GM12878 (cell line): ENCODE results near the gene LCP1. TPM values are rescaled to one million over a fixed set of nuclear protein-coding genes. Genes with fewer than 3 reads are reported as not detected.

Experiments used
- ATAC-seq: fragments of 200-7000 bp; cut with Tn5 transposase; 3 replicates; pipeline ENCODE4 v1.9.1; 2020; ENCODE audit warnings: mild to moderate bottlenecking, moderate library complexity
- BruUV-seq: library from RNA; stranded (reverse); fragments of 400-500 nt; replicated peaks from 2 replicates; lab custom pipeline; 2021; lab: Mats Ljungman, UMichigan
- CTCF ChIA-PET: fragments of 300-600 bp; sonication (Branson Sonifier 250); formaldehyde crosslinking; extraction: SDS; loops from one replicate; lab custom pipeline; 2021; ENCODE audit warnings: inconsistent platforms; lab: Yijun Ruan, JAX
- POLR2A ChIA-PET: fragments of 350-600 bp; formaldehyde crosslinking; extraction: SDS; loops from one replicate; lab custom pipeline; 2021; ENCODE audit warnings: inconsistent platforms; lab: Charles Lee
- RAD21 ChIA-PET: fragments of 300-600 bp; sonication (Branson Sonifier 250); formaldehyde crosslinking; loops from one replicate; lab custom pipeline; 2023; ENCODE audit warnings: antibody characterized with exemption; ENCODE audit not compliant: unreplicated experiment; lab: Charles Lee
- SMC1A ChIA-PET: fragments of 300-600 bp; sonication (Branson Sonifier 250); formaldehyde crosslinking; loops from one replicate; lab custom pipeline; 2023; ENCODE audit not compliant: unreplicated experiment, uncharacterized antibody; lab: Charles Lee
- DNase-seq: peaks from one replicate; pipeline ENCODE4 v3.0.0-alpha.2; 2011; ENCODE audit warnings: low read depth, low spot score
- FAIRE-seq: peaks from 3 replicates; lab custom pipeline; 2011; peaks lifted over from hg19 to GRCh38; lab: Jason Lieb, UNC
- H2AFZ ChIP-seq: 2 replicates; pipeline ENCODE4 v1.6.0; 2011; ENCODE audit warnings: low read depth, low read length, control low read depth; ENCODE audit not compliant: control insufficient read depth
- H3K27ac ChIP-seq: 2 replicates; pipeline ENCODE4 v1.5.1; 2011; ENCODE audit warnings: control low read depth; ENCODE audit not compliant: control insufficient read depth, insufficient read depth
- H3K27me3 ChIP-seq, 2 experiments: replicated peaks in 1 of 2; 2 replicates each; pipeline versions ENCODE4 v1.6.0 to v1.6.1; 2011; ENCODE audit warnings: low read length in 1 of 2; ENCODE audit not compliant: control insufficient read depth in 2 of 2, insufficient read depth in 2 of 2
- H3K36me3 ChIP-seq, 2 experiments: 2 replicates each; pipeline ENCODE4 v1.5.1; 2011; ENCODE audit warnings: low read length in 1 of 2; ENCODE audit not compliant: control insufficient read depth in 2 of 2, insufficient read depth in 2 of 2
- H3K4me1 ChIP-seq: 2 replicates; pipeline ENCODE4 v1.6.1; 2011; ENCODE audit warnings: mild to moderate bottlenecking, low read length, moderate library complexity, mixed read lengths; ENCODE audit not compliant: control insufficient read depth, insufficient read depth
- H3K4me2 ChIP-seq: 2 replicates; pipeline ENCODE4 v1.6.0; 2011; ENCODE audit warnings: control low read depth; ENCODE audit not compliant: control insufficient read depth, insufficient read depth
- H3K4me3 ChIP-seq: fragments of 200-600 bp; sonication (generic); 2 replicates; pipeline ENCODE4 v1.5.1; 2016
- H3K79me2 ChIP-seq: 2 replicates; pipeline ENCODE4 v1.6.0; 2011; ENCODE audit warnings: low read length; ENCODE audit not compliant: control insufficient read depth, insufficient read depth
- H3K9ac ChIP-seq: 2 replicates; pipeline ENCODE4 v1.8.0; 2011; ENCODE audit warnings: low read length, control low read depth, mixed read lengths; ENCODE audit not compliant: control insufficient read depth, insufficient read depth
- H3K9me3 ChIP-seq: replicated peaks from 3 replicates; pipeline ENCODE4 v1.5.1; 2011; ENCODE audit warnings: mild to moderate bottlenecking, low read length; ENCODE audit not compliant: control insufficient read depth, insufficient read depth
- H4K20me1 ChIP-seq: 2 replicates; pipeline ENCODE4 v1.6.0; 2011; ENCODE audit not compliant: control insufficient read depth, insufficient read depth
- BACH1 ChIP-seq: fragments of 450-650 bp; IDR thresholded peaks from 2 replicates; pipeline ENCODE4 v1.6.1; 2017; ENCODE audit warnings: mild to moderate bottlenecking, borderline replicate concordance
- BHLHE40 ChIP-seq, 2 experiments: fragments of 450-650 bp in 1 of 2; IDR thresholded peaks; 2 replicates each; pipeline ENCODE4 v1.6.1; 2011 to 2017; ENCODE audit warnings: low read depth in 2 of 2, borderline replicate concordance in 1 of 2, improper control_type of control experiment in 1 of 2, low read length in 1 of 2, mild to moderate bottlenecking in 1 of 2
- EED ChIP-seq: sonication (generic); IDR thresholded peaks from 2 replicates; pipeline ENCODE4 v1.6.1; 2016; ENCODE audit warnings: antibody characterized with exemption, low read depth
- EGR1 ChIP-seq, 2 experiments: IDR thresholded peaks; 1 replicate in 1 of 2; 2 replicates in 1 of 2; pipeline ENCODE4 v1.6.1; 2011 to 2012; ENCODE audit warnings: low read depth in 2 of 2, low read length in 2 of 2, borderline replicate concordance in 1 of 2, mild to moderate bottlenecking in 1 of 2, moderate library complexity in 1 of 2
- JUND ChIP-seq: IDR thresholded peaks from 2 replicates; pipeline ENCODE4 v1.6.1; 2012; ENCODE audit warnings: low read depth, mild to moderate bottlenecking, low read length, improper control_type of control experiment, moderate library complexity
- MXI1 ChIP-seq: fragments of 150-350 bp; IDR thresholded peaks from 2 replicates; pipeline ENCODE4 v1.6.1; 2011; ENCODE audit warnings: low read depth, mild to moderate bottlenecking, inconsistent platforms, low read length, improper control_type of control experiment
- NRF1 ChIP-seq: conservative IDR thresholded peaks from 2 replicates; pipeline ENCODE4 v1.6.1; 2011; ENCODE audit warnings: mild to moderate bottlenecking, low read depth, low read length, improper control_type of control experiment
- PAX5 ChIP-seq: IDR thresholded peaks from 2 replicates; pipeline ENCODE4 v1.6.1; 2011; ENCODE audit warnings: low read depth, low read length, borderline replicate concordance
- POLR2A ChIP-seq: IDR thresholded peaks from 2 replicates; pipeline ENCODE4 v1.6.1; 2011; ENCODE audit warnings: low read depth, mild to moderate bottlenecking, low read length
- POU2F2 ChIP-seq: IDR thresholded peaks from 3 replicates; pipeline ENCODE4 v1.6.1; 2011; ENCODE audit warnings: low read depth, mild to moderate bottlenecking, low read length, borderline replicate concordance
- RELA ChIP-seq: fragments of 450-650 bp; IDR thresholded peaks from 2 replicates; pipeline ENCODE4 v1.8.0; 2014; ENCODE audit warnings: borderline replicate concordance; ENCODE audit not compliant: partially characterized antibody
- RUNX3 ChIP-seq: IDR thresholded peaks from 2 replicates; pipeline ENCODE4 v1.6.1; 2012; ENCODE audit warnings: low read length, inconsistent platforms
- SRF ChIP-seq, 2 experiments: IDR thresholded peaks; 2 replicates each; pipeline ENCODE4 v1.6.1; 2011; ENCODE audit warnings: low read depth in 2 of 2, low read length in 2 of 2, mild to moderate bottlenecking in 1 of 2, moderate library complexity in 1 of 2
- ZNF687 ChIP-seq: fragments of 450-650 bp; IDR thresholded peaks from 2 replicates; pipeline ENCODE4 v1.6.1; 2017; ENCODE audit warnings: mild to moderate bottlenecking, moderate library complexity
- WGBS: methylation state at CpG from one replicate; pipeline ENCODE4 v1.1.6; 2016; ENCODE audit warnings: low lambda C conversion rate; ENCODE audit not compliant: insufficient replicate concordance, insufficient coverage; ENCODE audit errors: missing lambda C conversion rate; 5-methylcytosine and 5-hydroxymethylcytosine counted together
- in situ Hi-C: fragments of 300-500 bp; cut with MboI; formaldehyde crosslinking; loops from 9 replicates; pipeline ENCODE4 v1.14.3; 2018; ENCODE audit warnings: mixed read lengths
- intact Hi-C: fragments of 100-400 bp; cut with micrococcal nuclease; formaldehyde crosslinking; loops from one replicate; pipeline ENCODE4 v1.14.2; 2022; ENCODE audit not compliant: unreplicated experiment
- polyA plus RNA-seq, 11 experiments: library from polyadenylated mRNA; depleted of rRNA in 4 of 11; unstranded in 6 of 11; stranded (reverse) in 5 of 11; fragments of >200 nt; fragmentation: Nextera tagmentation in 4 of 11; fragmentation: Illumina TruSeq in 1 of 11; extraction: Ambion mirVana in 4 of 11; extraction: Trizol in 1 of 11; gene quantifications; 1 replicate in 1 of 11; 2 replicates in 10 of 11; pipeline versions ENCODE4 v1.2.1 to v1.2.3, GENCODE V29; 2011 to 2016; ENCODE audit warnings: inconsistent platforms in 2 of 11, missing spikeins in 2 of 11, low read depth in 1 of 11
- total RNA-seq, 4 experiments: library from RNA; depleted of rRNA in 3 of 4; stranded (reverse); fragments of >200 nt in 3 of 4; fragmentation: Illumina TruSeq in 1 of 4; extraction: Trizol in 1 of 4; gene quantifications; 2 replicates each; pipeline versions ENCODE4 v1.2.1 to v1.2.3, GENCODE V29; 2013 to 2021

LCP1 gene
- total and polyA plus RNA-seq, 10 of the 15 experiments (the other 5 are each of a cell fraction or from before 2014, with no cell fraction given): 775 to 2,201 (median 1,556) TPM

- no TSS peak for BruUV-seq
- ChIA-PET SMC1A (interaction anchor here (0.8 to 1.4 kb wide), 2 partner anchors 17 to 67 kb away, joined by 3 read pairs; no protein-coding TSS in a partner anchor), RAD21 (no interaction called here), POLR2A (interaction anchor here (1.3 kb wide), 1 partner anchor 12 kb away, joined by 3 read pairs; no protein-coding TSS in a partner anchor), CTCF (interaction anchor here (1.5 kb wide), 1 partner anchor 12 kb away, joined by 4 read pairs; no protein-coding TSS in a partner anchor)
- peak; percentile 18 for FAIRE-seq
- H3K9me3 ChIP-seq: no peaks in the 10 kb centered on the region; the same call in 1 of the 3 replicates
- DNase-seq: no peak
- H3K79me2 ChIP-seq: no peaks in the 10 kb centered on the region
- intact Hi-C loops (no loop called here), in situ Hi-C loops (no loop called here)
- peak within 1 kb of the TSS; percentile 100 for H3K4me2 ChIP-seq
- H3K4me1 ChIP-seq: peaks cover 4% of the 10 kb centered on the region; the same call in 1 of the 2 replicates
- peak; percentile 98 for ATAC-seq
- no peaks in the 10 kb centered on the region for H4K20me1 ChIP-seq
- H2AFZ ChIP-seq: peak within 1 kb of the TSS; percentile 99
- no peak within 1 kb of the TSS for H3K27ac ChIP-seq
- WGBS: under 1% methylated on average over 53 of the region's 53 CpGs
- H3K4me3 ChIP-seq: peak within 1 kb of the TSS; percentile 72
- no peaks in the 10 kb centered on the region for H3K36me3 ChIP-seq
- H3K27me3 ChIP-seq: no peaks in the 10 kb centered on the region
- H3K9ac ChIP-seq: peak within 1 kb of the TSS; percentile 72
- TF ChIP-seq PAX5: 0 out of 2 replicates have a peak, but pooled peaks have one; percentile 13
- 0 out of 2 replicates have a peak, but pooled peaks have one; percentile 21 for TF ChIP-seq ZNF687
- TF ChIP-seq POU2F2: 0 out of 3 replicates have a peak, but pooled peaks have one; percentile 10
- peak in 1 of 2 experiments; percentile 91; a peak in 2 of 3 replicates for TF ChIP-seq EGR1 (IDR thresholded peaks at IDR 0.05; ENCODE audit: borderline replicate concordance in 1 of 2, low read depth in 2 of 2, low read length in 2 of 2)
- TF ChIP-seq BHLHE40 (IDR thresholded peaks at IDR 0.05; ENCODE audit: borderline replicate concordance in 1 of 2, low read depth in 2 of 2, low read length in 1 of 2): 0 out of 4 replicates have a peak, but pooled peaks of 1 of the 2 experiments have one; percentile 11
- TF ChIP-seq MXI1: 0 out of 2 replicates have a peak, but pooled peaks have one; percentile 20
- TF ChIP-seq RUNX3: no peak
- TF ChIP-seq BACH1: 0 out of 2 replicates have a peak, but pooled peaks have one; percentile 42
- TF ChIP-seq SRF (IDR thresholded peaks at IDR 0.05; ENCODE audit: low read depth in 2 of 2, low read length in 2 of 2): peak; percentile 61 to 62; a peak in 2 of 4 replicates
- TF ChIP-seq POLR2A: peak; percentile 64; the same call in 1 of the 2 replicates
- peak; percentile 55; the same call in 1 of the 2 replicates for TF ChIP-seq EED
- peak; percentile 48 for TF ChIP-seq NRF1
- no peak for TF ChIP-seq JUND
- no peak for TF ChIP-seq RELA
Measured at GRCh38 chr13:46211483-46212351, 29.7 kb upstream of the LCP1 start, which contains the start of gene LRRC63. Gene LRRC63 (plus strand): TSS chr13:46211928. CDS start chr13:46213035, 1,107 bp downstream.
